GM18861 (cell line): ENCODE data around the gene NCKAP5L.

Source experiments
- ATAC-seq: cut with Tn5 transposase; IDR thresholded peaks from one replicate; pipeline ENCODE4 v1.9.1; 2021; ENCODE audit not compliant: unreplicated experiment

NCKAP5L gene

DNA sequence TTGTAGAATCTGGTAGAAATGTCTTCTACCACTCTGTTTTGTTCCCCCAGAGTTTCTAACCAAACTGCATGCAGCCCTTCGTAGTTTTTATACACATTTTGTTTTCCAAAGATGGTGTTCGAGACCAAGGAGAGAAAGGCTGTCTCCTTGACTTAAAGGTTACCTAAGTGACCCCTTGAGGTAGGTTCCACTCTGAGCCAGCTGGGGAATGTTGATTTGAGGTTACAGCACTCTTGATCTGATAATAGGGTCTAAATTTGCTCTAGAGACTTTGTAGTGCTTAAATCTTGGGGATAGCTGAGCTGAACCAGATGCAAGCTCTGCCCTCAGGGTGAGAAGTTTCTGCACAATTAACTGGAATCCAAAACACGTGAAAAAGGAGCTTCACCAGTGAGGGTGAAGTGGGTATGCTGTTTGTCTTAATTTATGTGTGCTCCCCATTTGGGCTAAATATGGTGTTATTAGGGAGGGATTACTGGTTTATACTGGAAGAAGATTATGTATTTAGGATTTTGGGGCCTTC, 83.8 kb downstream of the NCKAP5L start:
- ATAC-seq, result no peak

DNA sequence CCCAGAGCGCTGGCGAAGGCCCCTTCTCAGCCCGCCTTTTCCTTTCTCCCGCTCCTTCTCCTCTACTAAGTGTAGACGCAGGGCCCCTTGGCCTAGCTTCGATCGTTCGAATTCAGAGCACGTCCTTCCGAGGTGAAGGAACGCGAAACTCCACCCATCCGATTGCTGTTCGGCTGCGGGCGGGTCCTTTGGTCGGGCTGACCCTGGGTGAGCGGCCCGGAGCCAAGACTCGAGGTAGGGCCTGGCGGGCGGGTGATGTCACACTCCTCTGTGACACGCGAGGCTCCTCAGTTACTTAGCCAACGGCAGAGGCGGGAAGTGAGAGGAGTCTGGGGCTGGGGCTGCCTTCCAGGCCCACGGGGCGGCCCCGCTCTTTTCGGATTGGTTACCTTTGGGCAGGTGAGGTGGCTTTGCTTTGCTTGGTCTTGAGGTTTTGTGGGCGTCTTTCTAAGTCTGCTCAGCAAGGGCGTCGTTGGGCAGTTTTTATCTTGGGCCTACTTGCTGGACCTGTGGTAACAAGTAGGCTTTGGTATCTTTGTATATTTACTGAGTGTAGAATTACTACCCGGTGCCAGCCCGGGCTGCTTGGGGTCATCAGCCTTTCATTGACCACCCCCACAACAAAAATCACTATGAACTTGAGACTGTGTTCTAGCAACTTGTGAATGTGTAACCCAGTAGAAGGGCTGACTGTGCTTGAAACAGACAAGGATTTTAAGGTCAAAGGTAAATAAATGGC, 86.2 kb downstream of the NCKAP5L start:
- ATAC-seq, result peak; percentile 49
